Gastrocnemius medialis (tissue), 4 donors: ENCODE data around the gene PRPSAP2.

Experiments used
- POLR2A ChIP-seq, 2 donors: fragments of 450-650 bp; IDR thresholded peaks; one replicate each; pipeline ENCODE4 v1.6.1; 2017; ENCODE audit warnings: antibody characterized with exemption in 2 of 2, mild to moderate bottlenecking in 2 of 2, moderate library complexity in 2 of 2
- TF ChIP-seq, protein P1 (sequence below), 5 experiments: fragments of 450-650 bp in 3 of 5; fragments of 200-600 bp in 2 of 5; sonication (generic) in 2 of 5; IDR thresholded peaks in 4 of 5; conservative IDR thresholded peaks in 1 of 5; 1 replicate in 4 of 5; 2 replicates in 1 of 5; pipeline ENCODE4 v1.5.1; 2016 to 2019; ENCODE audit warnings: antibody characterized with exemption in 5 of 5, mild to moderate bottlenecking in 3 of 5, moderate library complexity in 3 of 5

DNA sequence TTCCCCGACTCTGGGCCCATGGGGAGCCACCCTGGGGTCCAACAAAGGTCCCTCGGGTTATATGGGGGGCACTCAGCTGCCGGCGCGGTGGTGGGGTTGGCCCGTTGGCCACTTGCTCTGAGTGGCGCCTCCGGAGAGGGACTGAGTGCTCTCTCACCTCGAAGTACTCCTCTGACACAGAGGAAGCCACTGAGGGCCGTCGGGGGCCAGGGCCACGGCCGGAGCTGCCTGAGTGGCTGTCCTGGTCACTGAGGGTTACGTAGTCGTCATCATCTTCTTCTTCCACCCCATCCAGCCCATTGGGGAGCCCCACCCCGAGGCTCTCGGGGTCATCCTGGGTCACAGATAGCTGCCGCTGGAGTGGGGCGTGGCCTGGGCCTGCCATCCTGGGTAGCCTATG, 119.7 kb downstream of the PRPSAP2 start:
- no peak for TF ChIP-seq POLR2A (IDR thresholded peaks at IDR 0.05)
- TF ChIP-seq, protein P1, sequence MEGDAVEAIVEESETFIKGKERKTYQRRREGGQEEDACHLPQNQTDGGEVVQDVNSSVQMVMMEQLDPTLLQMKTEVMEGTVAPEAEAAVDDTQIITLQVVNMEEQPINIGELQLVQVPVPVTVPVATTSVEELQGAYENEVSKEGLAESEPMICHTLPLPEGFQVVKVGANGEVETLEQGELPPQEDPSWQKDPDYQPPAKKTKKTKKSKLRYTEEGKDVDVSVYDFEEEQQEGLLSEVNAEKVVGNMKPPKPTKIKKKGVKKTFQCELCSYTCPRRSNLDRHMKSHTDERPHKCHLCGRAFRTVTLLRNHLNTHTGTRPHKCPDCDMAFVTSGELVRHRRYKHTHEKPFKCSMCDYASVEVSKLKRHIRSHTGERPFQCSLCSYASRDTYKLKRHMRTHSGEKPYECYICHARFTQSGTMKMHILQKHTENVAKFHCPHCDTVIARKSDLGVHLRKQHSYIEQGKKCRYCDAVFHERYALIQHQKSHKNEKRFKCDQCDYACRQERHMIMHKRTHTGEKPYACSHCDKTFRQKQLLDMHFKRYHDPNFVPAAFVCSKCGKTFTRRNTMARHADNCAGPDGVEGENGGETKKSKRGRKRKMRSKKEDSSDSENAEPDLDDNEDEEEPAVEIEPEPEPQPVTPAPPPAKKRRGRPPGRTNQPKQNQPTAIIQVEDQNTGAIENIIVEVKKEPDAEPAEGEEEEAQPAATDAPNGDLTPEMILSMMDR (IDR thresholded peaks at IDR 0.05 in 4 of 5, conservative IDR thresholded peaks at IDR 0.05 in 1 of 5): no peak
